ENCODE results near the gene NOC3L.

GRCh38 chr10:94351089-94351488 is 11.7 kb downstream of the NOC3L start:
- TF ChIP-seq CSDC2 (CRISPR knock-in tag; IDR thresholded peaks at IDR 0.05), result no peak
- TF ChIP-seq ZFP3 (CRISPR knock-in tag; IDR thresholded peaks at IDR 0.05), result no peak
- TF ChIP-seq ISL1 (CRISPR knock-in tag; IDR thresholded peaks at IDR 0.05), result no peak
- no peak for TF ChIP-seq SNAI2 (CRISPR knock-in tag; IDR thresholded peaks at IDR 0.05)
- TF ChIP-seq ARNTL (CRISPR knock-in tag; IDR thresholded peaks at IDR 0.05; ENCODE audit: borderline replicate concordance, low read depth), result no peak
- TF ChIP-seq GLIS3 (CRISPR knock-in tag; IDR thresholded peaks at IDR 0.05), result no peak
- no peak for TF ChIP-seq CSRNP3 (CRISPR knock-in tag; IDR thresholded peaks at IDR 0.05)
- no peak for TF ChIP-seq ESRRG (CRISPR knock-in tag; IDR thresholded peaks at IDR 0.05)
- TF ChIP-seq ZNF565 (CRISPR knock-in tag; conservative IDR thresholded peaks at IDR 0.05; ENCODE audit: low read depth), result no peak
- no peak for TF ChIP-seq CREB5 (CRISPR knock-in tag; IDR thresholded peaks at IDR 0.05; ENCODE audit: low read depth)
- no peak for TF ChIP-seq ZFP30 (CRISPR knock-in tag; IDR thresholded peaks at IDR 0.05)
- no peak for TF ChIP-seq TOX (CRISPR knock-in tag; IDR thresholded peaks at IDR 0.05; ENCODE audit: borderline replicate concordance)
- no peak for TF ChIP-seq PPARA (CRISPR knock-in tag; IDR thresholded peaks at IDR 0.05; ENCODE audit: borderline replicate concordance)
- TF ChIP-seq TCF4 (CRISPR knock-in tag; IDR thresholded peaks at IDR 0.05; ENCODE audit: borderline replicate concordance), result no peak

All from SK-N-SH treated with all-trans-retinoic acid at 6 μM for 48 hours (cell line).